ENCODE measurements around the gene NEGR1.
A peak's percentile ranks its signal among the peaks of the same experiment; 100 is the strongest.

DNA sequence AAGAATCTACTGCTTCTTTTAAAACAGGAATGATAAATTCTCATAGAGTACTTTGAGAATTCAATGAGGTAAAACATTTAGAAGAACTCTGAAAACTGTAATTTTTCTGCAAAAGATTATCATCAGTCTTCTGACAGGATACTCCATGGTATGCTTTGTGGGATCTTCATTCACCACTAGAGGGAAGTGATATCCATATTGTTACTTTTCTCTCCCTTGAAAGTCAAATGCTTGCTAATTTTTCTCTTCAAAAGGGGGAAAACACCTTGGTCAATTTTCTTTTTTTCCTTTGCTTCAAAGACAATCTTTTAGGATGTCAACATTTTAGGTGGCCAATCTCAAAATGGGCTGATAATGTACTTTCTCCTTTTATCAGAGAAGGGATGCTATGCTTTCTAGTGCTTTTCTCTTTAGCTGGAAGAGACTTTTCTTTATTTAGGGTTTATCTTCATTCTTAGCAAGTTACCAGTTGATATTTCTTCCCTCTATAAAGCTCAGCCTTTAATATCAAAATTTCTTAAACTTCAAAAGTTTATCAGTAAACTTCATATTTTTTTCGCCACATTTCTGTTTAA, 95.5 kb downstream of the NEGR1 start:
- TF ChIP-seq CTCF (IDR thresholded peaks at IDR 0.05 in 4 of 5, conservative IDR thresholded peaks at IDR 0.05 in 1 of 5) = peak in 2 of 5 experiments; percentile 29 to 37
- TF ChIP-seq POLR2A (IDR thresholded peaks at IDR 0.05) = no peak
